H9 (cell line): ENCODE data around the gene CFAP97D2. TPM values are rescaled to one million over a fixed set of nuclear protein-coding genes. Genes with fewer than 3 reads are reported as not detected.

Source experiments
- DNase-seq: peaks from one replicate; pipeline ENCODE4 v3.0.0-alpha.2; 2017
- H2AFZ ChIP-seq: one replicate; pipeline ENCODE4 v1.6.1; 2013; ENCODE audit warnings: mild to moderate bottlenecking, low read length, control low read depth, moderate library complexity
- H2AK5ac ChIP-seq: 2 replicates; pipeline ENCODE4 v1.6.1; 2013; ENCODE audit warnings: low read length, control low read depth, mixed read lengths; ENCODE audit not compliant: insufficient read length
- H2BK120ac ChIP-seq: one replicate; pipeline ENCODE4 v1.6.1; 2013; ENCODE audit warnings: low read depth, mild to moderate bottlenecking, low read length, control low read depth, inconsistent platforms; ENCODE audit not compliant: poor library complexity, severe bottlenecking
- H2BK12ac ChIP-seq: 2 replicates; pipeline ENCODE4 v1.6.1; 2013; ENCODE audit warnings: low read length, control low read depth, mixed read lengths, low read depth; ENCODE audit not compliant: insufficient read length
- H2BK15ac ChIP-seq: 2 replicates; pipeline ENCODE4 v1.6.1; 2013; ENCODE audit warnings: low read depth, low read length, control low read depth
- H2BK20ac ChIP-seq: one replicate; pipeline ENCODE4 v1.6.1; 2013; ENCODE audit warnings: low read depth, mild to moderate bottlenecking, low read length, control low read depth, inconsistent platforms; ENCODE audit not compliant: poor library complexity, severe bottlenecking
- H2BK5ac ChIP-seq: 2 replicates; pipeline ENCODE4 v1.6.1; 2013; ENCODE audit warnings: low read length, control low read depth, mixed read lengths; ENCODE audit not compliant: insufficient read length
- H3K14ac ChIP-seq: 2 replicates; pipeline ENCODE4 v1.6.1; 2013; ENCODE audit warnings: low read length, control low read depth; ENCODE audit not compliant: insufficient read depth
- H3K18ac ChIP-seq: 2 replicates; pipeline ENCODE4 v1.6.1; 2013; ENCODE audit warnings: low read depth, mild to moderate bottlenecking, mixed read lengths, low read length, control low read depth; ENCODE audit not compliant: insufficient read length
- H3K23ac ChIP-seq: 2 replicates; pipeline ENCODE4 v1.6.1; 2013; ENCODE audit warnings: low read length, control low read depth, mixed read lengths, low read depth; ENCODE audit not compliant: insufficient read length
- H3K23me2 ChIP-seq: 2 replicates; pipeline ENCODE4 v1.6.1; 2013; ENCODE audit warnings: low read depth, mild to moderate bottlenecking, mixed read lengths, low read length, control low read depth; ENCODE audit not compliant: insufficient read length, poor library complexity, severe bottlenecking
- H3K27ac ChIP-seq: 2 replicates; pipeline ENCODE4 v1.5.1; 2013; ENCODE audit warnings: low read length, control low read depth, mixed read lengths, low read depth; ENCODE audit not compliant: insufficient read length
- H3K27me3 ChIP-seq: 2 replicates; pipeline ENCODE4 v1.6.1; 2013; ENCODE audit warnings: low read length, control low read depth, inconsistent platforms; ENCODE audit not compliant: insufficient read depth
- H3K4ac ChIP-seq: 2 replicates; pipeline ENCODE4 v1.6.1; 2013; ENCODE audit warnings: low read depth, mild to moderate bottlenecking, control low read depth, inconsistent platforms, low read length, moderate library complexity
- H3K4me1 ChIP-seq: 2 replicates; pipeline ENCODE4 v1.6.1; 2013; ENCODE audit warnings: low read length, control low read depth, inconsistent platforms; ENCODE audit not compliant: insufficient read depth
- H3K4me2 ChIP-seq: 2 replicates; pipeline ENCODE4 v1.6.1; 2013; ENCODE audit warnings: low read length, control low read depth, mixed read lengths; ENCODE audit not compliant: insufficient read length, insufficient read depth
- H3K56ac ChIP-seq: 2 replicates; pipeline ENCODE4 v1.6.1; 2013; ENCODE audit warnings: low read depth, mild to moderate bottlenecking, mixed read lengths, low read length, control low read depth; ENCODE audit not compliant: insufficient read length
- H3K79me1 ChIP-seq: 2 replicates; pipeline ENCODE4 v1.6.1; 2013; ENCODE audit warnings: low read depth, mild to moderate bottlenecking, moderate library complexity, low read length, control low read depth, inconsistent platforms; ENCODE audit not compliant: insufficient read depth, poor library complexity, severe bottlenecking
- H3K79me2 ChIP-seq: 2 replicates; pipeline ENCODE4 v1.6.1; 2013; ENCODE audit warnings: low read length, control low read depth, inconsistent platforms; ENCODE audit not compliant: insufficient read depth
- H3K9ac ChIP-seq: 2 replicates; pipeline ENCODE4 v1.6.1; 2013; ENCODE audit warnings: low read length, control low read depth, mixed read lengths; ENCODE audit not compliant: insufficient read length; ENCODE audit errors: extremely low read depth
- H3K9me3 ChIP-seq: one replicate; pipeline ENCODE4 v1.6.1; 2013; ENCODE audit warnings: low read depth, low read length, inconsistent platforms; ENCODE audit not compliant: control insufficient read depth
- H3T11ph ChIP-seq: one replicate; pipeline ENCODE4 v1.6.1; 2013; ENCODE audit warnings: mild to moderate bottlenecking, low read length, control low read depth, inconsistent platforms
- H4K20me1 ChIP-seq: one replicate; pipeline ENCODE4 v1.6.1; 2013; ENCODE audit not compliant: control insufficient read depth, insufficient read length, insufficient read depth
- H4K5ac ChIP-seq: 2 replicates; pipeline ENCODE4 v1.6.1; 2013; ENCODE audit warnings: low read depth, mild to moderate bottlenecking, mixed read lengths, low read length, control low read depth; ENCODE audit not compliant: insufficient read length
- H4K8ac ChIP-seq: replicated peaks from 2 replicates; pipeline ENCODE4 v1.6.1; 2013; ENCODE audit warnings: low read length, control low read depth, mixed read lengths, low read depth; ENCODE audit not compliant: insufficient read length
- H4K91ac ChIP-seq: 2 replicates; pipeline ENCODE4 v1.6.1; 2013; ENCODE audit warnings: low read depth, mild to moderate bottlenecking, moderate library complexity, mixed read lengths, low read length, control low read depth; ENCODE audit not compliant: insufficient read length
- H3K27ac Mint-ChIP-seq, 3 experiments: 2 replicates in 2 of 3; 3 replicates in 1 of 3; pipeline ENCODE4 v1.8.0; 2020 to 2021; ENCODE audit warnings: mixed read lengths in 3 of 3, mild to moderate bottlenecking in 1 of 3, moderate library complexity in 1 of 3
- H3K27me3 Mint-ChIP-seq: 2 replicates; pipeline ENCODE4 v1.8.0; 2021; ENCODE audit warnings: low read depth, mild to moderate bottlenecking, moderate library complexity, mixed read lengths
- H3K36me3 Mint-ChIP-seq, 3 experiments: 2 replicates in 2 of 3; 3 replicates in 1 of 3; pipeline ENCODE4 v1.8.0; 2020 to 2021; ENCODE audit warnings: low read depth in 3 of 3, mixed read lengths in 3 of 3; ENCODE audit not compliant: insufficient read depth in 1 of 3
- H3K4me1 Mint-ChIP-seq, 2 experiments: 2 replicates each; pipeline ENCODE4 v1.8.0; 2020; ENCODE audit warnings: mixed read lengths in 2 of 2
- H3K4me3 Mint-ChIP-seq, 2 experiments: 2 replicates in 1 of 2; 3 replicates in 1 of 2; pipeline ENCODE4 v1.8.0; 2020 to 2021; ENCODE audit warnings: mild to moderate bottlenecking in 2 of 2, mixed read lengths in 2 of 2, moderate library complexity in 1 of 2
- H3K9me3 Mint-ChIP-seq, 2 experiments: 2 replicates in 1 of 2; 3 replicates in 1 of 2; pipeline ENCODE4 v1.8.0; 2020; ENCODE audit warnings: mild to moderate bottlenecking in 2 of 2, mixed read lengths in 2 of 2, moderate library complexity in 1 of 2
- WGBS: extraction: QIAGEN DNeasy Blood & Tissue Kit; methylation state at CpG from one replicate; pipeline ENCODE4 v1.1.7; 2013; ENCODE audit warnings: missing lambda C conversion rate, low lambda C conversion rate, mixed read lengths; ENCODE audit not compliant: insufficient read length; ENCODE audit errors: extremely low coverage; 5-methylcytosine and 5-hydroxymethylcytosine counted together
- total RNA-seq: library from RNA; stranded (reverse); gene quantifications from 2 replicates; pipeline ENCODE4 v1.2.1, GENCODE V29; 2021
- TF ChIP-seq, protein P1 (sequence below): fragments of 200-600 bp; sonication (generic); conservative IDR thresholded peaks from 3 replicates; pipeline ENCODE4 v1.8.0; 2021; ENCODE audit warnings: antibody characterized with exemption, mild to moderate bottlenecking

Gene CFAP97D2
- total RNA-seq, 1 experiment from 2014 or later = not detected

GRCh38 chr13:114248011-114248410, 69.0 kb downstream of the CFAP97D2 start:
- H3K36me3 Mint-ChIP-seq = peaks cover 60 to 94% (median 82%) of the 10 kb centered on the region in 3 experiments
- H4K8ac ChIP-seq = no peak overlapping the region
- H2BK120ac ChIP-seq = no peak overlapping the region
- no peak overlapping the region for H2BK20ac ChIP-seq
- H2BK12ac ChIP-seq = no peak overlapping the region
- H3K4me2 ChIP-seq = no peak overlapping the region
- H2BK5ac ChIP-seq = no peak overlapping the region
- no peak overlapping the region for H2AK5ac ChIP-seq
- no peaks in the 10 kb centered on the region for H3K27me3 Mint-ChIP-seq
- no peak overlapping the region for H3K27ac Mint-ChIP-seq
- no peaks in the 10 kb centered on the region for H3K79me2 ChIP-seq
- no peak overlapping the region for H3K27ac ChIP-seq
- H3K4ac ChIP-seq = no peak overlapping the region
- H3K4me1 ChIP-seq = no peaks in the 10 kb centered on the region
- H3K23ac ChIP-seq = no peak overlapping the region
- H4K5ac ChIP-seq = no peak overlapping the region
- H3K56ac ChIP-seq = no peak overlapping the region
- no peak overlapping the region for H3T11ph ChIP-seq
- no CpG with 5 or more reads among the region's 3 CpGs for WGBS
- H2AFZ ChIP-seq = no peak overlapping the region
- peaks cover 3 to 4% of the 10 kb centered on the region in 2 experiments for H3K4me1 Mint-ChIP-seq
- no peak overlapping the region for H3K9ac ChIP-seq
- no peaks in the 10 kb centered on the region for H4K20me1 ChIP-seq
- H4K91ac ChIP-seq = no peak overlapping the region
- H3K79me1 ChIP-seq = no peaks in the 10 kb centered on the region
- no peak overlapping the region for H3K4me3 Mint-ChIP-seq
- no peaks in the 10 kb centered on the region for H3K23me2 ChIP-seq
- no peak overlapping the region for H3K14ac ChIP-seq
- H2BK15ac ChIP-seq = no peak overlapping the region
- TF ChIP-seq, protein P1, sequence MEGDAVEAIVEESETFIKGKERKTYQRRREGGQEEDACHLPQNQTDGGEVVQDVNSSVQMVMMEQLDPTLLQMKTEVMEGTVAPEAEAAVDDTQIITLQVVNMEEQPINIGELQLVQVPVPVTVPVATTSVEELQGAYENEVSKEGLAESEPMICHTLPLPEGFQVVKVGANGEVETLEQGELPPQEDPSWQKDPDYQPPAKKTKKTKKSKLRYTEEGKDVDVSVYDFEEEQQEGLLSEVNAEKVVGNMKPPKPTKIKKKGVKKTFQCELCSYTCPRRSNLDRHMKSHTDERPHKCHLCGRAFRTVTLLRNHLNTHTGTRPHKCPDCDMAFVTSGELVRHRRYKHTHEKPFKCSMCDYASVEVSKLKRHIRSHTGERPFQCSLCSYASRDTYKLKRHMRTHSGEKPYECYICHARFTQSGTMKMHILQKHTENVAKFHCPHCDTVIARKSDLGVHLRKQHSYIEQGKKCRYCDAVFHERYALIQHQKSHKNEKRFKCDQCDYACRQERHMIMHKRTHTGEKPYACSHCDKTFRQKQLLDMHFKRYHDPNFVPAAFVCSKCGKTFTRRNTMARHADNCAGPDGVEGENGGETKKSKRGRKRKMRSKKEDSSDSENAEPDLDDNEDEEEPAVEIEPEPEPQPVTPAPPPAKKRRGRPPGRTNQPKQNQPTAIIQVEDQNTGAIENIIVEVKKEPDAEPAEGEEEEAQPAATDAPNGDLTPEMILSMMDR = no peak
- H3K9me3 Mint-ChIP-seq = no peaks in the 10 kb centered on the region; a peak in 1 of 5 replicates
- H3K9me3 ChIP-seq = no peaks in the 10 kb centered on the region
- no peak overlapping the region for H3K18ac ChIP-seq
- no peak for DNase-seq
- H3K27me3 ChIP-seq = no peaks in the 10 kb centered on the region
